ENCODE data around the gene MBD4.
"Not testable (repeated sequence)": the region's sequence is repeated elsewhere in the genome, so short reads cannot be mapped to it uniquely, and the experiment has no call there.

MBD4 gene

DNA sequence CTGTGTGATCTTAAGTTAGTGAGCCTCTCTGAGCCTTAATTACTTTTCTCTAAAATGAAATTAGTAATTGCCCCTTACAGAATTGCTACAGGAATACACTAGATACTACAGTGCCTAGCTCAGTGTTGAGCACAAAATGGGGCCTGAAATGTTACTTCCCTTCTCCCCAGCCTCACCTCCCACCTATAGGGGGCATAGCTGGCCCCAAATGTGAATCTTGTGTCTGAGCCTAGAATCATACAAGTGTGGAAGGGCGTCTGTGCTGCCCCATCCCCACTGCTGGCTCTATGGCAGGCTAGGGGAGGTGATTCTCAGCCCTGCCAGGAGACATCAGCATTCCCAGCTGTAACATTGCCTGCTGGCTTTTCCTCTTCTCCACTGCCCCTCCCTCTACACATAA is 43.0 kb upstream of the MBD4 start:
- no peak for DNase-seq (ENCODE audit: low spot score)
- TF ChIP-seq, protein P1, sequence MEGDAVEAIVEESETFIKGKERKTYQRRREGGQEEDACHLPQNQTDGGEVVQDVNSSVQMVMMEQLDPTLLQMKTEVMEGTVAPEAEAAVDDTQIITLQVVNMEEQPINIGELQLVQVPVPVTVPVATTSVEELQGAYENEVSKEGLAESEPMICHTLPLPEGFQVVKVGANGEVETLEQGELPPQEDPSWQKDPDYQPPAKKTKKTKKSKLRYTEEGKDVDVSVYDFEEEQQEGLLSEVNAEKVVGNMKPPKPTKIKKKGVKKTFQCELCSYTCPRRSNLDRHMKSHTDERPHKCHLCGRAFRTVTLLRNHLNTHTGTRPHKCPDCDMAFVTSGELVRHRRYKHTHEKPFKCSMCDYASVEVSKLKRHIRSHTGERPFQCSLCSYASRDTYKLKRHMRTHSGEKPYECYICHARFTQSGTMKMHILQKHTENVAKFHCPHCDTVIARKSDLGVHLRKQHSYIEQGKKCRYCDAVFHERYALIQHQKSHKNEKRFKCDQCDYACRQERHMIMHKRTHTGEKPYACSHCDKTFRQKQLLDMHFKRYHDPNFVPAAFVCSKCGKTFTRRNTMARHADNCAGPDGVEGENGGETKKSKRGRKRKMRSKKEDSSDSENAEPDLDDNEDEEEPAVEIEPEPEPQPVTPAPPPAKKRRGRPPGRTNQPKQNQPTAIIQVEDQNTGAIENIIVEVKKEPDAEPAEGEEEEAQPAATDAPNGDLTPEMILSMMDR (IDR thresholded peaks at IDR 0.05; ENCODE audit: extremely low read depth, missing control alignments) = no peak

DNA sequence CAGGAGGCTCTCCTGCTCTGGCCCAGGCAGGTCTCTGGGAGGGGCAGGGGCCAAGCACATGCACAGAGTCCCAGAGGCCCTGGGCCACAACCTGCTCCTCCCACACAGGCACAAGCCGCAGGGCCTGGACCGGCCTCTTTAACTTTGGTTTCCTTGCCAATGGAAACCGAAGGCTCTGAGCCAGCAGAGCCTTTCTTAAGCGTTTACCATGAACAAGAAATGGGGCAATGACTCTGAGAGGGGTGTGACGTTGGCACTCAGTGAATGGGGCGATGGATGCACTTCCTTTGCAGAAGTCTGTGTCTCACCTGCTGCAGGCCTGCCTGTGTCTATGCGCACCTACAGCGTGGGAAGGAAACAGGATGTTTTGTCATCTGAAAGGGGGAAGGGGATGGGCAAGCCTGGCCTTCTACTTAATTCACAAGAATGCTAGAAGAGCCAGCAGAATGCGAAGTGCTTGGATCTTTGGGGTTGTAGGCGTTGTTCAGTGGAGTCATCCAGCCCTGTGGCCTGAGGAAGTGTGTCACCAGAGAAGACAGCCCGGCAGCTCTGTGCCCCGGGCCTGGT is 42.1 kb upstream of the MBD4 start:
- no peak for DNase-seq (ENCODE audit: low spot score)
- TF ChIP-seq, protein P1 (IDR thresholded peaks at IDR 0.05; ENCODE audit: extremely low read depth, missing control alignments) = no peak

GRCh38 chr3:129481225-129481765 is 41.5 kb upstream of the MBD4 start:
- not testable (repeated sequence) for DNase-seq (ENCODE audit: low spot score)

DNA sequence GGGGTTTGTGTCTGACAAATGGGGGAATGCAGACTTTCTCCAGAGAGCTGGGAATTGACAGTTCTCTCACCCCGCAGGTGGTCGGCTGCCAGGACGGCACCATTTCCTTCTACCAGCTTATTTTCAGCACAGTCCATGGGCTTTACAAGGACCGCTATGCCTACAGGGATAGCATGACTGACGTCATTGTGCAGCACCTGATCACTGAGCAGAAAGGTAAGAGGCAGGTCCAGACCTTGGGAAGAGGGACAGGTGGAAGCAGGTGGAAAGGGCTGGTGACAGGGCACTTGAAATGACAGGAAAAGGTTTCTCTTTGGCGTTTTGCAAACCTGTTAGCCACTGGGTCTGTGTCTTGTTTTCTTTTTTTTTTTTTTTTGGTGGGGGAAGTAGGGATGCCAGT is 36.8 kb upstream of the MBD4 start:
- no peak for DNase-seq (ENCODE audit: low spot score)

DNA sequence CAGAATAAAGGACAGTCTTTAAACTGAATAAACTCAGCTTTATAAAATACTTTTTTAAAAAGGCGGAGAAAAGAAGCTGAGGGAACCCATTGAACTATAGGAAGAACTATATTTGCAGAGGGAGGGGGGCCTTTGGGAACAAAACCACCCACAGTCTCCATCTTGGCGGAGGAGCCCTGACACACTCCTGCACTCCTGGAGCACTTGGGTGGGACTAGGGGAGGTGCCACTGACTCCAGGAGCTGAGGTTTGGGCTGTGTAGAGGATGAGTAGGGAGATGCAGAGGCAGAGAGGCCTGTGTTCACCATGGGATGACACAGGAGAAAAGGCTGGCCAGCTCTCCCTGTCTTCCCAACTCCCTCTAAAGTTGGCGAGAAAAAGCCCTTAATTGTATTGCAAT is 36.1 kb upstream of the MBD4 start:
- no peak for DNase-seq (ENCODE audit: low spot score)
- TF ChIP-seq, protein P1 (IDR thresholded peaks at IDR 0.05; ENCODE audit: extremely low read depth, missing control alignments) = no peak

More for the DNA sequence above, 36.8 kb upstream of the MBD4 start:
- TF ChIP-seq, protein P1 (IDR thresholded peaks at IDR 0.05; ENCODE audit: extremely low read depth, missing control alignments) = no peak

GRCh38 chr3:129474984-129475804 is 35.4 kb upstream of the MBD4 start:
- no peak for DNase-seq (ENCODE audit: low spot score)
- TF ChIP-seq, protein P1 (IDR thresholded peaks at IDR 0.05; ENCODE audit: extremely low read depth, missing control alignments) = no peak

DNA sequence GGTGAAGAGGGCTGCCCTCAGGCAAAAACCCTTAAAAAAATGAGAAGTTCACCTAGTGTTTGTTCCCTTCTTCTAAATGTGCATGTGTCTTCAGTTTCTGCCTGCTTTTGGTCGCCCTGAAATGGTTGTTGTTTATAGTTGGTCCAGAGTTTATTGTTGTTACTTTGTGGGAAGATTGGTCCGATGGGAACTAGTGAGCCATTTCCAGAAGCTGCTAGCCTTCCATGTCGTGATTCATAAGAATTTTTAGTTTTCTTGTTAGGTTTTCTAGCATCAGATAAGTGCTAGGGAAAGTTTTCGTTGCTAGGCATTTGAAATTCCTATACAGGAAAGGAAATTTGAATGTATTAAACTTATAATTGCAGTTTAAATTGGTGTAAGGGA is 34.0 kb upstream of the MBD4 start:
- TF ChIP-seq, protein P1 (IDR thresholded peaks at IDR 0.05; ENCODE audit: extremely low read depth, missing control alignments) = no peak
- no peak for DNase-seq (ENCODE audit: low spot score)

Measured in GM20000 (cell line).